ENCODE data around the gene ABCD1. TPM values are rescaled to one million over a fixed set of nuclear protein-coding genes. Genes with fewer than 3 reads are reported as not detected.
A peak's percentile ranks its signal among the peaks of the same experiment; 100 is the strongest.

The ABCD1 gene
- polyA plus RNA-seq, 1 donor from 2014 or later = 3.6 TPM

DNA sequence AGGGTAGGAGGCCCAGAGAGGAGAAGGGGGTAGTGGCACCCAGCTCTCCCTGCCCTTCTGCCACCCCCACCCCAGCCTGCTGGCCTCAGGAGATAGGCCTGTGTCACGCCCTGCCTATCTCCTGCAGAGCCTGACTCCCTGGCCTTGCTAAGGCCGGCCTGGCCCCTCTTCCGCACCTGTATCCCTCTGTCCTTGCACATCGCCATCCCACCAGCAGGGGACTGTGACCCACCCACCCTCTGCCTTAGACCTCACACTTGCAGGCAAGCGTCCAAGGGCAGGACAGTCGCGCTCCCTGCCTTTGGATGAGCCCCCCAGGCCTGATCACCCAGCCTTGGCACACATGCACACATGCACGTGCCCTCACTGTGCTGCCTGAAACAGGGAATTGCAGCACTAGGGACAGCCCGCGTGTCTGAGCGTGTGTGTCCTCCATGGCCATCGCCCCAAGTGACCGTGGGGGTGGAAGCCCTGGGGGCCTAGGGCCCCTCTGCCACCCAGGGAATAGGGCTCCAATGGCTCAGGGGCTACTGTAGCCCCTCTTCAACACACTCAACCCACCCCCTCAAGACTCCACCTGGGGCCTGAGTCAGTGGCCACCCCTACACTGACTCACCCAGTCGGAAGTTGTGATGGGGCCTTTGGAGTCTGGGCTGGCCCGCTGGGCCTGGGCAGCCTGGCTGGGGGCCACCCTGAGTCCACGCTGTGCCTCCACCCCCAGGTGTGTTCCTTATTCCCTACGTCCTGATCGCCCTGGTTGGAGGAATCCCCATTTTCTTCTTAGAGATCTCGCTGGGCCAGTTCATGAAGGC lies 34.8 kb upstream of the ABCD1 start:
- no peak overlapping the region for H3K27ac ChIP-seq (ENCODE audit: low read length)

DNA sequence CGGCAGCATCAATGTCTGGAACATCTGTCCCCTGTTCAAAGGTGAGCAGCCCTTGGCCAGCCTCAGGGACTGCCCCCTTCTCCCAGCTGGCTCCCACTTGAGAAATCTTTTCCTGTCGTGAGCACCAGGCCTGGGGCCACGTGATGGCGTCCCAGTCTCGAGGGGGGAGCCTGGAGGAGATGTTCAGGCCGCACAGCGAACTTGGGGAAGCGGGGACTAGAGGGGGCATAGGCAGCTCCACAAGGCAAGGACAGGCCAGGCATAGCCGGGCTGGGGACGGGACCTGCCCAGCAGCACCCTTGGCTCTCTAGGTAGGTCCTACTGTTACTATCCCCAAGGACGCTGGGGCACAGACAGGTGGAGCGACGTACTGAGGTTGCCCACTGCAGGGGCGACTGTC lies 34.2 kb upstream of the ABCD1 start:
- H3K79me2 ChIP-seq (replicated peaks; ENCODE audit: insufficient read depth, low read length) = peaks cover 9% of the 10 kb centered on the region
- TF ChIP-seq EZH2 (IDR thresholded peaks at IDR 0.05; ENCODE audit: borderline replicate concordance, insufficient read depth, low read length, poor library complexity, severe bottlenecking) (no peak), EP300 (conservative IDR thresholded peaks at IDR 0.05; ENCODE audit: poor library complexity, severe bottlenecking) (no peak), TAF1 (IDR thresholded peaks at IDR 0.05; ENCODE audit: low read depth) (no peak), RAD21 (conservative IDR thresholded peaks at IDR 0.05) (no peak), SMC3 (conservative IDR thresholded peaks at IDR 0.05; ENCODE audit: poor library complexity) (no peak), MXI1 (conservative IDR thresholded peaks at IDR 0.05; ENCODE audit: poor library complexity, severe bottlenecking) (no peak), POLR2AphosphoS5 (IDR thresholded peaks at IDR 0.05) (no peak)
- TF ChIP-seq, protein P1, sequence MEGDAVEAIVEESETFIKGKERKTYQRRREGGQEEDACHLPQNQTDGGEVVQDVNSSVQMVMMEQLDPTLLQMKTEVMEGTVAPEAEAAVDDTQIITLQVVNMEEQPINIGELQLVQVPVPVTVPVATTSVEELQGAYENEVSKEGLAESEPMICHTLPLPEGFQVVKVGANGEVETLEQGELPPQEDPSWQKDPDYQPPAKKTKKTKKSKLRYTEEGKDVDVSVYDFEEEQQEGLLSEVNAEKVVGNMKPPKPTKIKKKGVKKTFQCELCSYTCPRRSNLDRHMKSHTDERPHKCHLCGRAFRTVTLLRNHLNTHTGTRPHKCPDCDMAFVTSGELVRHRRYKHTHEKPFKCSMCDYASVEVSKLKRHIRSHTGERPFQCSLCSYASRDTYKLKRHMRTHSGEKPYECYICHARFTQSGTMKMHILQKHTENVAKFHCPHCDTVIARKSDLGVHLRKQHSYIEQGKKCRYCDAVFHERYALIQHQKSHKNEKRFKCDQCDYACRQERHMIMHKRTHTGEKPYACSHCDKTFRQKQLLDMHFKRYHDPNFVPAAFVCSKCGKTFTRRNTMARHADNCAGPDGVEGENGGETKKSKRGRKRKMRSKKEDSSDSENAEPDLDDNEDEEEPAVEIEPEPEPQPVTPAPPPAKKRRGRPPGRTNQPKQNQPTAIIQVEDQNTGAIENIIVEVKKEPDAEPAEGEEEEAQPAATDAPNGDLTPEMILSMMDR (IDR thresholded peaks at IDR 0.05; ENCODE audit: poor library complexity, severe bottlenecking) = no peak
- TF ChIP-seq, protein P2, sequence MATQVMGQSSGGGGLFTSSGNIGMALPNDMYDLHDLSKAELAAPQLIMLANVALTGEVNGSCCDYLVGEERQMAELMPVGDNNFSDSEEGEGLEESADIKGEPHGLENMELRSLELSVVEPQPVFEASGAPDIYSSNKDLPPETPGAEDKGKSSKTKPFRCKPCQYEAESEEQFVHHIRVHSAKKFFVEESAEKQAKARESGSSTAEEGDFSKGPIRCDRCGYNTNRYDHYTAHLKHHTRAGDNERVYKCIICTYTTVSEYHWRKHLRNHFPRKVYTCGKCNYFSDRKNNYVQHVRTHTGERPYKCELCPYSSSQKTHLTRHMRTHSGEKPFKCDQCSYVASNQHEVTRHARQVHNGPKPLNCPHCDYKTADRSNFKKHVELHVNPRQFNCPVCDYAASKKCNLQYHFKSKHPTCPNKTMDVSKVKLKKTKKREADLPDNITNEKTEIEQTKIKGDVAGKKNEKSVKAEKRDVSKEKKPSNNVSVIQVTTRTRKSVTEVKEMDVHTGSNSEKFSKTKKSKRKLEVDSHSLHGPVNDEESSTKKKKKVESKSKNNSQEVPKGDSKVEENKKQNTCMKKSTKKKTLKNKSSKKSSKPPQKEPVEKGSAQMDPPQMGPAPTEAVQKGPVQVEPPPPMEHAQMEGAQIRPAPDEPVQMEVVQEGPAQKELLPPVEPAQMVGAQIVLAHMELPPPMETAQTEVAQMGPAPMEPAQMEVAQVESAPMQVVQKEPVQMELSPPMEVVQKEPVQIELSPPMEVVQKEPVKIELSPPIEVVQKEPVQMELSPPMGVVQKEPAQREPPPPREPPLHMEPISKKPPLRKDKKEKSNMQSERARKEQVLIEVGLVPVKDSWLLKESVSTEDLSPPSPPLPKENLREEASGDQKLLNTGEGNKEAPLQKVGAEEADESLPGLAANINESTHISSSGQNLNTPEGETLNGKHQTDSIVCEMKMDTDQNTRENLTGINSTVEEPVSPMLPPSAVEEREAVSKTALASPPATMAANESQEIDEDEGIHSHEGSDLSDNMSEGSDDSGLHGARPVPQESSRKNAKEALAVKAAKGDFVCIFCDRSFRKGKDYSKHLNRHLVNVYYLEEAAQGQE (IDR thresholded peaks at IDR 0.05; ENCODE audit: borderline replicate concordance) = no peak
- H3K27me3 ChIP-seq (ENCODE audit: insufficient read depth, low read depth, low read length) = no peaks in the 10 kb centered on the region
- no peak overlapping the region for H3K9ac ChIP-seq (ENCODE audit: low read length)
- peak overlapping the region; percentile 65 for H3K4me3 ChIP-seq (ENCODE audit: low read length)
- no peaks in the 10 kb centered on the region for H3K9me3 ChIP-seq (ENCODE audit: low read length)
- H3K36me3 ChIP-seq (ENCODE audit: insufficient read depth, low read length) = no peaks in the 10 kb centered on the region
- no peaks in the 10 kb centered on the region for H3K9me2 ChIP-seq (ENCODE audit: insufficient read depth, low read length)
- no peak overlapping the region for H3K4me2 ChIP-seq (ENCODE audit: low read length)
- H2AFZ ChIP-seq (ENCODE audit: low read depth, low read length) = no peak overlapping the region
- H4K20me1 ChIP-seq (ENCODE audit: insufficient read depth) = peaks cover 4% of the 10 kb centered on the region
- no peaks in the 10 kb centered on the region for H3F3A ChIP-seq (ENCODE audit: insufficient read depth, low read length, poor library complexity, severe bottlenecking)
- H3K27ac ChIP-seq (ENCODE audit: low read length) = no peak overlapping the region

More for the DNA sequence above, 34.8 kb upstream of the ABCD1 start:
- no peak for TF ChIP-seq RAD21 (conservative IDR thresholded peaks at IDR 0.05)
- TF ChIP-seq, protein P2 (IDR thresholded peaks at IDR 0.05; ENCODE audit: borderline replicate concordance) = no peak
- TF ChIP-seq SMC3 (conservative IDR thresholded peaks at IDR 0.05; ENCODE audit: poor library complexity) = no peak
- TF ChIP-seq TAF1 (IDR thresholded peaks at IDR 0.05; ENCODE audit: low read depth) = no peak
- no peak for TF ChIP-seq EZH2 (IDR thresholded peaks at IDR 0.05; ENCODE audit: borderline replicate concordance, insufficient read depth, low read length, poor library complexity, severe bottlenecking)
- no peak for TF ChIP-seq MXI1 (conservative IDR thresholded peaks at IDR 0.05; ENCODE audit: poor library complexity, severe bottlenecking)
- no peak for TF ChIP-seq EP300 (conservative IDR thresholded peaks at IDR 0.05; ENCODE audit: poor library complexity, severe bottlenecking)
- no peak for TF ChIP-seq POLR2AphosphoS5 (IDR thresholded peaks at IDR 0.05)
- TF ChIP-seq, protein P1 (IDR thresholded peaks at IDR 0.05; ENCODE audit: poor library complexity, severe bottlenecking) = no peak
- Histone ChIP-seq H3K9ac (ENCODE audit: low read length) (peak overlapping the region; percentile 23), H3K36me3 (ENCODE audit: insufficient read depth, low read length) (no peaks in the 10 kb centered on the region), H3K9me2 (ENCODE audit: insufficient read depth, low read length) (no peaks in the 10 kb centered on the region), H3K4me2 (ENCODE audit: low read length) (no peak overlapping the region), H3K4me3 (ENCODE audit: low read length) (peak overlapping the region; percentile 65), H2AFZ (ENCODE audit: low read depth, low read length) (no peak overlapping the region), H3K79me2 (replicated peaks; ENCODE audit: insufficient read depth, low read length) (peaks cover 9% of the 10 kb centered on the region), H3K27me3 (ENCODE audit: insufficient read depth, low read depth, low read length) (no peaks in the 10 kb centered on the region), H3F3A (ENCODE audit: insufficient read depth, low read length, poor library complexity, severe bottlenecking) (no peaks in the 10 kb centered on the region), H4K20me1 (ENCODE audit: insufficient read depth) (peaks cover 4% of the 10 kb centered on the region), H3K9me3 (ENCODE audit: low read length) (no peaks in the 10 kb centered on the region)

Measured in neural cell (in vitro differentiated cells).